Erythroblast (primary cell): ENCODE data around the gene SLTM.

ENCODE experiments used
- GATA1 ChIP-seq: IDR thresholded peaks from 2 replicates; pipeline ENCODE4 v1.6.1; 2011; ENCODE audit warnings: low read depth, mild to moderate bottlenecking, control low read depth, low read length, moderate library complexity
- POLR2A ChIP-seq: IDR thresholded peaks from 2 replicates; pipeline ENCODE4 v1.6.1; 2011; ENCODE audit warnings: mild to moderate bottlenecking, low read length

DNA sequence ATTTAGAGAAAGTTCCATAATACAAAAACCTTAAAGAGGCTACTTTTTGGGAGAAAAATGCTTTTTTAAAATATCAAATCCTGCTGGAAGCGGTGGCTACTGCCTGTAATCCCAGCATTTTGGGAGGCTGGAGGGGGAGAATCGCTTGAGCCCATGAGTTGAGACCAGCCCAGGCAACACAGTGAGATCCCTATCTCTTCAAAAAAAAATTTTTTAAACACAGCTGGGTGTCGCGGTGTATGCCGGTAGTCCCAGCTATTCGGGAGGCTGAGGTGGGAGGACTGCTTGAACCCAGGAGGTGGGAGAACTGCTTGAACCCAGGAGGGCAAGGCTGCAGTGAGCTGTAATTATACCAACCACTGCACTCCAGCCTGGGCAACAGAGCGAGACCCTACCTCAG lies 14.2 kb downstream of the SLTM start:
- no peak for TF ChIP-seq POLR2A
- TF ChIP-seq GATA1, result no peak
